OCI-LY3 (cell line): ENCODE results near the gene PARP12.

Experiments used
- H2AFZ ChIP-seq: fragments of 200-600, 300-600 bp; shearing (Covaris generic); 2 replicates; pipeline ENCODE4 v1.6.0; 2014; ENCODE audit warnings: antibody characterized with exemption, low read depth, low read length
- H3K27ac ChIP-seq: fragments of 200-600, 300-600 bp; sonication (generic); 2 replicates; pipeline ENCODE4 v1.5.1; 2014; ENCODE audit warnings: mild to moderate bottlenecking, low read length, moderate library complexity, mixed read lengths
- H3K27me3 ChIP-seq: fragments of 200-600, 300-600 bp; sonication (generic); 2 replicates; pipeline ENCODE4 v1.6.1; 2014; ENCODE audit warnings: low read depth, low read length, mixed read lengths
- H3K36me3 ChIP-seq: fragments of 200-600, 300-600 bp; sonication (generic); replicated peaks from 2 replicates; pipeline ENCODE3; 2014; ENCODE audit warnings: low read depth, low read length, mixed read lengths
- H3K4me1 ChIP-seq: fragments of 300-600, 200-600 bp; sonication (generic); 2 replicates; pipeline ENCODE4 v1.6.1; 2014; ENCODE audit warnings: low read length, mixed read lengths
- H3K4me2 ChIP-seq: fragments of 200-600, 300-600 bp; sonication (generic); 2 replicates; pipeline ENCODE4 v1.6.1; 2014; ENCODE audit warnings: low read length, mixed read lengths
- H3K4me3 ChIP-seq: fragments of 300-600, 200-600 bp; sonication (generic); 2 replicates; pipeline ENCODE4 v1.5.1; 2014; ENCODE audit warnings: antibody characterized with exemption, mild to moderate bottlenecking, low read length, moderate library complexity
- H3K79me2 ChIP-seq: fragments of 300-600, 200-600 bp; shearing (Covaris generic); 2 replicates; pipeline ENCODE4 v1.6.1; 2014; ENCODE audit warnings: mild to moderate bottlenecking, low read length, mixed read lengths
- H3K9ac ChIP-seq: fragments of 300-600, 200-600 bp; shearing (Covaris generic); 2 replicates; pipeline ENCODE4 v1.6.0; 2014; ENCODE audit warnings: mild to moderate bottlenecking, low read length, moderate library complexity
- H3K9me3 ChIP-seq: fragments of 200-600, 300-600 bp; shearing (Covaris generic); 2 replicates; pipeline ENCODE4 v1.6.1; 2014; ENCODE audit warnings: low read length, mixed read lengths; ENCODE audit not compliant: insufficient read depth
- H4K20me1 ChIP-seq: fragments of 200-600, 300-600 bp; sonication (generic); 2 replicates; pipeline ENCODE4 v1.6.1; 2016; ENCODE audit warnings: low read length, mixed read lengths; ENCODE audit not compliant: insufficient read depth
- EZH2phosphoT487 ChIP-seq: fragments of 200-600 bp; shearing (Covaris generic); IDR thresholded peaks from 2 replicates; pipeline ENCODE4 v1.6.1; 2018; ENCODE audit warnings: antibody characterized with exemption, mixed run types, low read depth
- TF ChIP-seq, protein P1 (sequence below): fragments of 200-600, 300-600 bp; sonication (generic); IDR thresholded peaks from 2 replicates; pipeline ENCODE4 v1.5.1; 2014; ENCODE audit warnings: antibody characterized with exemption, low read length, low read depth

PARP12 gene

GRCh38 chr7:140027858-140028257, 34.9 kb downstream of the PARP12 start:
- Histone ChIP-seq H3K36me3 (no peaks in the 10 kb centered on the region), H3K9me3 (no peaks in the 10 kb centered on the region), H3K4me3 (no peak overlapping the region), H3K79me2 (no peaks in the 10 kb centered on the region), H3K9ac (no peak overlapping the region), H3K4me1 (no peaks in the 10 kb centered on the region), H3K27ac (no peak overlapping the region), H3K4me2 (no peak overlapping the region), H2AFZ (no peak overlapping the region), H4K20me1 (no peaks in the 10 kb centered on the region), H3K27me3 (0 out of 2 replicates have a peak, but pooled peaks cover 3% of the 10 kb centered on the region)
- TF ChIP-seq, protein P1, sequence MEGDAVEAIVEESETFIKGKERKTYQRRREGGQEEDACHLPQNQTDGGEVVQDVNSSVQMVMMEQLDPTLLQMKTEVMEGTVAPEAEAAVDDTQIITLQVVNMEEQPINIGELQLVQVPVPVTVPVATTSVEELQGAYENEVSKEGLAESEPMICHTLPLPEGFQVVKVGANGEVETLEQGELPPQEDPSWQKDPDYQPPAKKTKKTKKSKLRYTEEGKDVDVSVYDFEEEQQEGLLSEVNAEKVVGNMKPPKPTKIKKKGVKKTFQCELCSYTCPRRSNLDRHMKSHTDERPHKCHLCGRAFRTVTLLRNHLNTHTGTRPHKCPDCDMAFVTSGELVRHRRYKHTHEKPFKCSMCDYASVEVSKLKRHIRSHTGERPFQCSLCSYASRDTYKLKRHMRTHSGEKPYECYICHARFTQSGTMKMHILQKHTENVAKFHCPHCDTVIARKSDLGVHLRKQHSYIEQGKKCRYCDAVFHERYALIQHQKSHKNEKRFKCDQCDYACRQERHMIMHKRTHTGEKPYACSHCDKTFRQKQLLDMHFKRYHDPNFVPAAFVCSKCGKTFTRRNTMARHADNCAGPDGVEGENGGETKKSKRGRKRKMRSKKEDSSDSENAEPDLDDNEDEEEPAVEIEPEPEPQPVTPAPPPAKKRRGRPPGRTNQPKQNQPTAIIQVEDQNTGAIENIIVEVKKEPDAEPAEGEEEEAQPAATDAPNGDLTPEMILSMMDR: no peak
- no peak for TF ChIP-seq EZH2phosphoT487

DNA sequence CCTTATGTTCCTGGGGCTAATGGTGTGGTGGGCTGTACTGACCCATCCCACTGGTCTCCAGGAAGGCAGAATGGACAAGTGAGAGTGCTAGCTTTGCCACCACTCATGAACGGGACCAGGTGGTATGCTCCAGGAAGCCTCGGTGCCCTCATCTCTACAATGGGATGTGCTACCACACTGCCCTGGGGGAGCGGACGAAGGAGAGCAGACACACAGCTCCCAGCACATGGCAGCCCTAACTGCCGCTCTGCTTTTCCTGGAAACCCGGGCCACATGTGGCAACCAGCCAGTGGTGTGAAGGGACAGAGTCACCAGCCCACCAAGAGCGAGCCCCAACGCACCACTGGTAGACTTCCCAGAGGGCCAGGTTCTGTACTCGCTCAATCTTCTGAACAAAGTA, 35.8 kb downstream of the PARP12 start:
- Histone ChIP-seq H4K20me1 (no peaks in the 10 kb centered on the region), H3K9me3 (no peaks in the 10 kb centered on the region), H2AFZ (no peak overlapping the region), H3K27ac (no peak overlapping the region), H3K79me2 (no peaks in the 10 kb centered on the region), H3K36me3 (no peaks in the 10 kb centered on the region), H3K4me1 (no peaks in the 10 kb centered on the region), H3K4me3 (no peak overlapping the region), H3K9ac (no peak overlapping the region), H3K4me2 (no peak overlapping the region), H3K27me3 (0 out of 2 replicates have a peak, but pooled peaks cover 3% of the 10 kb centered on the region)
- no peak for TF ChIP-seq EZH2phosphoT487
- TF ChIP-seq, protein P1: no peak

GRCh38 chr7:140025814-140026433, 36.8 kb downstream of the PARP12 start:
- Histone ChIP-seq H3K4me2 (no peak overlapping the region), H3K9me3 (no peaks in the 10 kb centered on the region), H2AFZ (no peak overlapping the region), H3K27me3 (0 out of 2 replicates have a peak, but pooled peaks cover 3% of the 10 kb centered on the region), H3K4me3 (no peak overlapping the region), H3K9ac (no peak overlapping the region), H3K27ac (no peak overlapping the region), H3K79me2 (no peaks in the 10 kb centered on the region), H3K36me3 (no peaks in the 10 kb centered on the region), H4K20me1 (no peaks in the 10 kb centered on the region), H3K4me1 (no peaks in the 10 kb centered on the region)
- no peak for TF ChIP-seq EZH2phosphoT487
- TF ChIP-seq, protein P1: no peak

GRCh38 chr7:140025241-140025640, 37.5 kb downstream of the PARP12 start:
- Histone ChIP-seq H3K79me2 (no peaks in the 10 kb centered on the region), H3K9me3 (no peaks in the 10 kb centered on the region), H3K9ac (no peak overlapping the region), H3K4me3 (no peak overlapping the region), H4K20me1 (no peaks in the 10 kb centered on the region), H3K27me3 (0 out of 2 replicates have a peak, but pooled peaks cover 3% of the 10 kb centered on the region), H3K4me2 (no peak overlapping the region), H2AFZ (no peak overlapping the region), H3K36me3 (no peaks in the 10 kb centered on the region), H3K27ac (no peak overlapping the region), H3K4me1 (no peaks in the 10 kb centered on the region)
- TF ChIP-seq EZH2phosphoT487: no peak
